Stimulated activated CD4-positive, alpha-beta T cell treated with anti-CD3 and anti-CD28 coated beads, TNF-alpha, amount 100 ng/mL, for 4 hours (primary cell): Measurements from ENCODE around the gene PDE3A.

Experiments
- DNase-seq, 3 experiments: peaks; one replicate each; pipeline ENCODE4 v3.0.0-alpha.2; 2020; ENCODE audit warnings: low read depth in 3 of 3

Gene PDE3A

GRCh38 chr12:20494851-20495250 lies 126.5 kb downstream of the PDE3A start:
- no peak for DNase-seq

GRCh38 chr12:20495997-20496396 lies 127.7 kb downstream of the PDE3A start:
- DNase-seq: no peak

GRCh38 chr12:20497707-20498106 lies 129.4 kb downstream of the PDE3A start:
- DNase-seq: no peak

GRCh38 chr12:20501958-20502357 lies 133.6 kb downstream of the PDE3A start:
- no peak for DNase-seq

DNA sequence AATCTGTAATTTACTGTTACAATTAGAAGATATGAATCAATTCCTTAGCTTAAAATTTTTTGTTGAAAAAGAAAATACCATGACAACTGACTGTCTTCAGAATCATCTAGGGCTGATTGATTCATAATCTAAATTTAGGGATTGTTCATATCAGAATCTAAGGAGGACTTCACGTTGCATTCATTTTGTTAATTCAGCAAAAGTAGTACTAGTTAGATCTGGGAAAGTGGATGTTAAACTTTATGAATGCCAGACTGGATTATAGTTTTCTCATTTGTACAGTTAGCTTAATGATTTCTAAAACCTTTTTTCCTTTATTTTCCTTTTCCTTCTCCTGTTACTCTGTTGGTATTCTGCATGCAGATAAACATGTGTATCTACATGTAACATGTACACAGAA lies 135.5 kb downstream of the PDE3A start:
- no peak for DNase-seq

DNA sequence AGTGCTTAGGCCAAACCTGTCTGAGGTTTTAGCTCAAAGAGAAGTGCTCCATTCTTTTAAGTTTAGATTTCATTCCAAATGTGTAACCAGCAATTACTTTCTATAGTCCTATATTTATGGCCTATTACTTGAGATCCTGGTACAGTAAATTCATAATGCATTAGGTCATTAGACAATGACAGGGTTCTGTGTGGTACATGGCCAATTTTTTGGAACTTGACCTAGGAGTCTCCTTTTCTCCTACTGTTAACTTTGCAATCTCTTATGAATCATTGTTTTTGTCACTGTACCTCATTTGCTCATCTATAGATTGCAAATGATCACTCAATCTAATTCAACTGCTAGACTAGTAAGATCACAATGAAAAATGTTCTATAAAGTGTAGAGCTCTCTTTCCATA lies 136.7 kb downstream of the PDE3A start:
- no peak for DNase-seq

DNA sequence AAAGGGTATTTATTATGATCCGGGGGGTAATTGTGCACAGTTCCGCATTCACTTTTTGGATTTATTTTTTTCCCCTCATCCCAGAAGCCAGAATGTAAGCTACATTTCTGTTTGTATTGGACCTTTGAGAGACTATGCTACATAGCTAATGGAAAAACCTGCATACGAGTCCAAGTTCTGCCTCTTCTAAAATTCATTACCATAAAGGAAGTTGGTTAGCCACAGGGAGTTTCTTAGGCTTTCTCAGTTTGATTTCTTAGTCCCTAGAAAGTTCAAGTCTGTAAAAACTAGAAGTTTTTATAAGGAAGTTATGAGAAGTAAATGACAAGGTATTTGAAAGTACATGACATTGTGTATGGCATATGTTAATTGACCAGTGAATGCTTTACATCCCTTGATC lies 138.7 kb downstream of the PDE3A start:
- no peak for DNase-seq

- no peak for DNase-seq
Observed at GRCh38 chr12:20507711-20508110, 139.4 kb downstream of the PDE3A start.

DNA sequence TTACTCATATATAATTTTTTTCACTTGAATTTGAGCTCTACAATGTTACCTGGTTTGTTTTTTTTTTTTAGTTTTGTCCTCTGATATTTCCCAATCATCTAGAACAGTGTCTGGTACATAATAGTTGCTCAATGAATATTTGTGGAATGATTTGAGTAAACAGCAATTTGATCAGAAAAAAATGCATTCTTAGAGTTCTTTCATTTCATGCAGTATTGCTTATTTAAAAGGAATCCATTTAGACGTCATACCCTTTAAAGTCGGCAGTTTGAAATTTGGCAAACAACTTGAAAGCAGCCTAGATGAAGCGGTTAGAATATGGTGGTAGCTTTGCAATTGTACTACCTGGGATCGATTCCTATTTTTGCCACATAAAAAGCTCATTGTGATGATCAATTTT lies 140.0 kb downstream of the PDE3A start:
- no peak for DNase-seq

DNA sequence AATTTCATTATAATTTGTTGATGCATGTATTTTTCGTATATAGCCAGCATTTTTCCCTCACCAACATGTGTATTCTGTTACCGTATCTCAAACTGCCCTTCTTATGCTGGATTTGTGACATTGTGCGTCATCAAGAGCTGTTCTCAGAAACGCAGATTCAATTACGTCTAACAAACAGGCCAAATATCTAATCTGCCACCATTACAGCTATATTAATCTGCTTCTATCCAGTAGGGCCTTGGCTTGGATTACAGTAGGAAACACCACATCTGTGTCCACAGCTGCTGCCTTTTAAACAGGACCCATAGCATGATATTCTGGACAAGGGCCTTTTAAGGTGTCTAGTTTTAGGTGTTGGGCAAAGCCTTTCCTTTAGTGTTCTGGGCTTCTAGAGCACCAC lies 140.6 kb downstream of the PDE3A start:
- DNase-seq: no peak

GRCh38 chr12:20510811-20511210 lies 142.5 kb downstream of the PDE3A start:
- no peak for DNase-seq

GRCh38 chr12:20513189-20513588 lies 144.9 kb downstream of the PDE3A start:
- DNase-seq: no peak

DNA sequence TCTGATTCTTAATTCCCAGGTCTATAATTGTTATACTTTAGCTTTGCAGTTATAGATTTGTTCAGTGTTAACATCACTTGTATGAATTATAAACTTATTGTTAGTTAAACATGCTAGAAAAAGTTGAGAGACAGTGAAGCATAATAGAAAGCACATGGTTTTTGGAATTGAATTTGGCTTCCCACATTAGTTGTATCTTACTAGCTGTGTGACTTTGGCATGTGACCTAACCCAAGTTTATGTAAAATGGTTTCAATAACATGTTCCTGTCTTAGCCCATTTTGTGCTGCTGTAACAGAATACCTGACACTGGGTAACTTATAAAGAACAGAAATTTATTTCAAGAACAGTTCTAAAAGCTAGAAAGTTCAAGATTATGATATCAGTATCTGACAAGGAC lies 146.3 kb downstream of the PDE3A start:
- no peak for DNase-seq

DNA sequence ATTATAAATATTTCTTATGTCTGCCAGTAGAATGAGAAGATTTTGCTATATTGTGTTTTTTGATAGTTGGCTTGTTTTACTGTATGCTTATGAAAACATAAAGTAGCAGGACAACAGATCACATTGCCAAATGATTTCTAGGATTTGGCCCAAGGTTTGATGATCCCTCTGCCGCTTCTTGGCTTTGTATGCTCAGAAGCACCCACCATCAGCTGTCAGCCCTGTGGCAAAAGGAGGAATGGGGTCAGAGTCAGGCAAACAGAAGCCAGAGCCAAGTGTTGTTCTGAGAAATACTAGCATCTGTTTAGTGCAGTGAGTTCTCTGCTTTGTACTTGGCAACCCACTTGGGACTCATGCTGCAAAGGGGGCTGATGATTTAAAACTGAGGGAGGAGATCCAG lies 152.2 kb downstream of the PDE3A start:
- DNase-seq: no peak

DNA sequence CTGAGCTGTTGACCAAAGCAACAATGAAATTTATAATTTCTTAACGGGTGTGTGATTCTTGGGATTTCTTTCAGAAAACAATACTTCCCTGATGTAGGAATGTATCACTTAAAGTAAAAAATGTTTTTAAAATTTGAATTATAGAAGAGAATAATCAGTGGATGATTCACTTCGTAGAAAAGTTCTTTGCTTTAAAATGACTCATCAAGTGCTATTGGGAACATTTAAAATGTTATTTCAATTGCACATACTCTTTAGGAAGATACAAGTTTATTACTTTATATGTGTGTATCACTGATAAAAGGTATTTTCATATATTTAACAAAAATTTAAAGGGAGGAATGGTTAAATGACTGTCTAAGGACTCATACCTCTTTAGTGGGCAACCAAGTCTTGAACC lies 155.3 kb downstream of the PDE3A start:
- DNase-seq: no peak

- DNase-seq: no peak
Observed at GRCh38 chr12:20524113-20524512, 155.8 kb downstream of the PDE3A start.

DNA sequence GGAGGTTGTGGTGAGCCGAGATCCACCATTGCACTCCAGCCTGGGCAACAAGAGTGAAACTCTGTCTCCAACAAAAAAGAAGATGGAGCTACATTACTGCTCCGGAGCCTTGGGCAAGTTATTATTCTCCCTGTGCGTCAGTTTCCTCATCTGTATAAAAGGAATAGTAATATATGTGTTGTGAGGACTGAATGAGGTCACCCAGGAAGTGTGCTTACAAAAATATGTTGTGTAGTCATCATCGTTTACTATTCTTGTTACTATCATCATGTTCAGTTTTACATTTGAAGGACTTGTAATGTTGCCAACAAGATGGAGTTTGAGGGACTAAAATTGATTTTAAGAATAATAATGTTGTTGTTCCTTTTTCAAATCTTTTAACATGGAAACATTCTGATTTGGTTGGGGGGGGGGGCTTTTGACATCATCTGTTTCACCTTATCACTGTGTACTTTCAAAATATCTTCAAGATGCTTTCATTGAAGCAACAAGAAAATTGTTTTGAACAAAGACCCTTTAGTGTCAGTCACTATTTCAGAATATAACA lies 156.8 kb downstream of the PDE3A start:
- no peak for DNase-seq

- DNase-seq: no peak
Observed at GRCh38 chr12:20527417-20528163, 159.3 kb downstream of the PDE3A start.

DNA sequence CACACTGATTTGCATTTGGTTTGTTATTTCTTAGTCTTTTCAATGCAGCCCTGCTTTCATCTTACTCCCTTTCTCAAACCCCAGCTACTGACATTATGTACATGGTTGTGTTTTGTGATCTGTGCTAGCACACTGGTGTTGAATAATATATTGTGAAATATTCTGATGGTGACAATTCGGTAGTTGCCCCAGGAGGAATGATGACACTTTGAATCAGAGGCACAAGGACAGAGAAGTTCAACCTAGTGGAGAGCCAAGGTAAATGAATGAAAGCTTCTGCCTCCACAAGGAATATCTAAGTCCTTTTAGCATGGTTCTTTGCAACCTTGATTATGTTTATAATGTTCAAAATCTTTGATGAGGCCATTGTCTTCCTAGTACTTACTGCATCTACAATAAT lies 159.9 kb downstream of the PDE3A start:
- DNase-seq: no peak

GRCh38 chr12:20546267-20546666 lies 177.9 kb downstream of the PDE3A start:
- DNase-seq: no peak

- DNase-seq: no peak
Observed at GRCh38 chr12:20547816-20548575, 179.7 kb downstream of the PDE3A start.

DNA sequence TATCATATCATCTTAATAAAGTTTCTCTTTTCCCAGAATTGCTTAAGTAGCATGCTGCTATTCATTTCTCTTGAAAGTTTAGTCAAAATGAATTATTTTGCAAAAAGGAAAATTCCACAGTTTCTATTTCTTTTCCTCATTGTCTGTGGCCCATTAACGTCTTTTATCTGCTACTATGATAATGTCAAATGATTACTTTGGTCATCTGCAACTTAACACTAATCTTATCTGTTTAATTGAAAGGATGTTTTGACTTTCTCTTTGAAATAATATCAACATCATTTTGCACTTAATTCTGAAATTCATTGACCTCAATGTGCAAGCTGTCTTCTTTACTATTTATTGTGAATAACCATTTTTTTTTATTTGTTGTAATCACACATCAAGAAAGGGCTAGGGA lies 180.3 kb downstream of the PDE3A start:
- no peak for DNase-seq

DNA sequence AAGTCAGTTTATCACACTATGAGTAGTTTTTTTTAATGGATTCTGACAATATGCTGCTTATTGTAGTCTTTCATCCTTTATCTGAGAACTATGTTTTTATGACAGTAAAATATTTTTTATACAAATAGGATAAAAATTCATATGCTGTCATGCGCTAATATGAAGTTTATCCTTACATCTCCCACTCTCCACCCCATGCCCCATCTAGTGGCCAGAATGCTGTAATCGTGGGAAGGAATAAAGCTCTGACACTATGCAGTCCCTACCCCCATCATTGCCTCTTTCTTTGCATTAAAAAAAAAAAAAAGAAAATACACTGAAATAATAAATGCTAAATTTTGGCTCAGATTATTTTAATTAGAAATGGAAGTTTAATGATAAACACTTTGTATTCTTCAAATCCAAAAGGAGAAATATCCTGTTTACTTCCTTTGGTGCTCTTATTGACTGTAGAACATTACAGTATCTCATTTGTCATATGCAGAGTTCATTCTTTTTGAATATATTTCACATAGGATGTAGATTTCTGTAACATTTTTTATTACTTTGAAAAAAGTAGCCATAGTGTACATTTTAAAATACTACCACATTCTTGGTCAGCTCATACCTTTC lies 180.9 kb downstream of the PDE3A start:
- DNase-seq: no peak
